Endodermal cell (in vitro differentiated cells): ENCODE measurements around the gene ZSWIM8. TPM values are rescaled to one million over a fixed set of nuclear protein-coding genes. Genes with fewer than 3 reads are reported as not detected.

Source experiments
- DNase-seq: peaks from one replicate; pipeline ENCODE4 v3.0.0-alpha.2; 2017
- H3K27ac ChIP-seq: 2 replicates; pipeline ENCODE4 v1.5.1; 2013; ENCODE audit warnings: mild to moderate bottlenecking, low read depth, low read length, moderate library complexity
- H3K27me3 ChIP-seq: 2 replicates; pipeline ENCODE4 v1.6.1; 2013; ENCODE audit warnings: mild to moderate bottlenecking, low read length, moderate library complexity; ENCODE audit not compliant: insufficient read depth, control insufficient read depth, poor library complexity, severe bottlenecking
- H3K36me3 ChIP-seq: 2 replicates; pipeline ENCODE4 v1.7.0; 2013; ENCODE audit warnings: mild to moderate bottlenecking, low read length, moderate library complexity; ENCODE audit not compliant: control insufficient read depth, insufficient read depth
- H3K4me1 ChIP-seq: one replicate; pipeline ENCODE4 v1.7.0; 2013; ENCODE audit warnings: low read length; ENCODE audit not compliant: control insufficient read depth, insufficient read depth
- H3K4me3 ChIP-seq: 2 replicates; pipeline ENCODE4 v1.5.1; 2013; ENCODE audit warnings: mild to moderate bottlenecking, low read length, moderate library complexity
- H3K9ac ChIP-seq: 2 replicates; pipeline ENCODE4 v1.6.1; 2013; ENCODE audit warnings: mild to moderate bottlenecking, low read length, moderate library complexity; ENCODE audit not compliant: poor library complexity, severe bottlenecking; ENCODE audit errors: extremely low read depth
- H3K9me3 ChIP-seq: 2 replicates; pipeline ENCODE4 v1.6.1; 2013; ENCODE audit warnings: mild to moderate bottlenecking, low read length, moderate library complexity; ENCODE audit not compliant: control insufficient read depth
- H3K27ac Mint-ChIP-seq: 2 replicates; pipeline ENCODE4 v1.8.0; 2020; ENCODE audit warnings: mixed read lengths
- H3K27me3 Mint-ChIP-seq: 2 replicates; pipeline ENCODE4 v1.8.0; 2021; ENCODE audit warnings: mild to moderate bottlenecking, mixed read lengths; ENCODE audit not compliant: insufficient read depth
- H3K36me3 Mint-ChIP-seq: 2 replicates; pipeline ENCODE4 v1.8.0; 2020; ENCODE audit warnings: low read depth, mixed read lengths
- H3K4me1 Mint-ChIP-seq: 2 replicates; pipeline ENCODE4 v1.8.0; 2020; ENCODE audit warnings: mixed read lengths
- H3K4me3 Mint-ChIP-seq: 2 replicates; pipeline ENCODE4 v1.8.0; 2020; ENCODE audit warnings: mild to moderate bottlenecking, moderate library complexity, mixed read lengths
- H3K9me3 Mint-ChIP-seq: 2 replicates; pipeline ENCODE4 v1.8.0; 2020; ENCODE audit warnings: mild to moderate bottlenecking, mixed read lengths
- WGBS, 2 experiments: methylation state at CpG; one replicate each; pipeline versions ENCODE4 v1.1.5 to v1.1.7; 2013; ENCODE audit warnings: missing lambda C conversion rate in 2 of 2, mixed read lengths in 1 of 2; ENCODE audit not compliant: insufficient coverage in 1 of 2, insufficient read length in 1 of 2; 5-methylcytosine and 5-hydroxymethylcytosine counted together
- total RNA-seq, 2 donors: library from RNA; stranded (reverse); fragmentation: NEBNext Ultra II Directional in 1 of 2; extraction: Animal tissue kit (Norgen Biotek cat#: 25700) in 1 of 2; gene quantifications; 2 replicates in 1 of 2; 3 replicates in 1 of 2; pipeline ENCODE4 v1.2.1, GENCODE V29; 2021
- TF ChIP-seq, protein P1 (sequence below): fragments of 200-600 bp; sonication (generic); conservative IDR thresholded peaks from 2 replicates; pipeline ENCODE4 v1.5.0; 2021; ENCODE audit warnings: antibody characterized with exemption, mild to moderate bottlenecking

ZSWIM8 gene
- total RNA-seq, 2 donors from 2014 or later: 75.9 to 79.8 TPM

DNA sequence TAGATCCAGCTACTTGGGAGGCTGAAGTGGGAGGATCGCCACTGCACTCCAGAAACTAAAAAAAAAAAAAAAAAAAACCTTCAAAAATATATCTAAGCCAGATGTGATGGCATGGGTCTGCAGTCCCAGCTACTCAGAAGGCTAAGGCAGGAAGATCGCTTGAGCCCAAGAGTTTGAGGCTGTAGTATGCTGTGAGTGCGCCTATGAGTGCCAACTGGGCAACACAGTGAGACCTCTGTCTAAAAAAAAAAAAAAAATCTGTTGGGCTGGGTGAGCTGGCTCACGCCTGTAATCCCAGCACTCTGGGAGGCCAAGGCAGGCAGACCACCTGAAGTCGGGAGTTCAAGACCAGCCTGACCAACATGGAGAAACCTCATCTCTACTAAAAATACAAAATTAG lies 6.4 kb upstream of the ZSWIM8 start:
- Histone ChIP-seq H3K9ac (no peak overlapping the region), H3K27ac (no peak overlapping the region), H3K27me3 (no peaks in the 10 kb centered on the region), H3K4me3 (no peak overlapping the region), H3K36me3 (peaks cover 38% of the 10 kb centered on the region), H3K4me1 (peaks cover 8% of the 10 kb centered on the region), H3K9me3 (no peaks in the 10 kb centered on the region)
- Mint-ChIP-seq H3K9me3 (no peaks in the 10 kb centered on the region), H3K4me3 (no peak overlapping the region), H3K27ac (no peak overlapping the region), H3K36me3 (peaks cover 24% of the 10 kb centered on the region), H3K4me1 (peaks cover 29% of the 10 kb centered on the region), H3K27me3 (no peaks in the 10 kb centered on the region)
- TF ChIP-seq, protein P1, sequence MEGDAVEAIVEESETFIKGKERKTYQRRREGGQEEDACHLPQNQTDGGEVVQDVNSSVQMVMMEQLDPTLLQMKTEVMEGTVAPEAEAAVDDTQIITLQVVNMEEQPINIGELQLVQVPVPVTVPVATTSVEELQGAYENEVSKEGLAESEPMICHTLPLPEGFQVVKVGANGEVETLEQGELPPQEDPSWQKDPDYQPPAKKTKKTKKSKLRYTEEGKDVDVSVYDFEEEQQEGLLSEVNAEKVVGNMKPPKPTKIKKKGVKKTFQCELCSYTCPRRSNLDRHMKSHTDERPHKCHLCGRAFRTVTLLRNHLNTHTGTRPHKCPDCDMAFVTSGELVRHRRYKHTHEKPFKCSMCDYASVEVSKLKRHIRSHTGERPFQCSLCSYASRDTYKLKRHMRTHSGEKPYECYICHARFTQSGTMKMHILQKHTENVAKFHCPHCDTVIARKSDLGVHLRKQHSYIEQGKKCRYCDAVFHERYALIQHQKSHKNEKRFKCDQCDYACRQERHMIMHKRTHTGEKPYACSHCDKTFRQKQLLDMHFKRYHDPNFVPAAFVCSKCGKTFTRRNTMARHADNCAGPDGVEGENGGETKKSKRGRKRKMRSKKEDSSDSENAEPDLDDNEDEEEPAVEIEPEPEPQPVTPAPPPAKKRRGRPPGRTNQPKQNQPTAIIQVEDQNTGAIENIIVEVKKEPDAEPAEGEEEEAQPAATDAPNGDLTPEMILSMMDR: no peak
- 91 to 94% methylated on average over 4 to 5 of the region's 5 CpGs for WGBS, 2 experiments
- DNase-seq: no peak

DNA sequence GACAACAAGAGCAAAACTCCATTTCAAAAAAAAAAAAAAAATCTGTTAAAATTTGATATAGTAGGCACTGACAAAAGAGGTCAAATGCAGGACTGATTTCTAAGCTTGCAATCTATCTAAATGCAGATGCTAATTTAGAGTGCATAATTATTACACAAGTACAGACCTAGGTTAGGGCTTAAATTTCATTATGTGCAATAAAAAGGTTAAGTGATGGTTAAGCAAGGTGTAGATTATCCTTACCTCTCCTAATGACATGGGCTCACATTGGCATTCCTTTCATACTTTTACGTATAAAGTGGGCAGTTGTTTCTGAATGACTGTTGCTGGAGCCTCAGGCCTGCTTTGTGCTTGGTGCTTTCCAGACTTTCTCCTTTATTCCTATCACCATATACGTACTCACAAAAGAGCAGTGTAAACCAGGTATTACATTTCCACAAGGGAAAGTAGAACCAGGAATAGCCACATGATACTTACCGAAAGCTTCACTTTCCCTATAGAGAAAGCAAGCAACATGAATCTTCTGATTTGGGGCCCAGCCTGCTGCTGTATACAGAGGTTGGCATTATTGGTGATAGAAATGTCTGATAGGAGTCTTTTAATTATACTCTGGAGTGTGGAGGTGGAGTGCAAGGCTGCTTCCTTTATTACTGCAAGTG lies 5.7 kb upstream of the ZSWIM8 start:
- H3K9ac ChIP-seq: no peak overlapping the region

DNA sequence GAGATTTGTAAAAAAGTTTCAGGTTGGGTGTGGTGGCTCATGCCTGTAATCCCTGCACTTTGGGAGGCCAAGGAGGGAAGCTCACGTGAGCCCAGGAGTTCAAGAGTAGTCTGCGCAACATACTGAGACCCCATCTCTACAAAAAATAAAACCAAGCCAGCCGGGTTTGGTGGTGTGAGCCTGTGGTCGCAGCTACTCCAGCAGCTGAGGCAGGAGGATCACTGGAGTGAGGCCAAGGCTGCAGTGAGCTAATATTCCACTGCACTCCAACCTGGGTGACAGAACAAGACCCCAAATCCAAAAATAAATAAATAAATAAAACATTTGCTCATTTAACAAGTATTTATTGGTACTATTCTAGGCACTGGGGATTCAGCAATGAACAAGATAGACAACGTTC lies 5.1 kb upstream of the ZSWIM8 start:
- peak overlapping the region; percentile 89 for H3K4me3 ChIP-seq
- 87 to 100% methylated on average over 1 to 5 of the region's 5 CpGs for WGBS, 2 experiments
- H3K27ac Mint-ChIP-seq: no peak overlapping the region
- peaks cover 35% of the 10 kb centered on the region for H3K36me3 ChIP-seq
- peaks cover 20% of the 10 kb centered on the region for H3K4me1 Mint-ChIP-seq
- H3K4me1 ChIP-seq: peaks cover 5% of the 10 kb centered on the region
- H3K4me3 Mint-ChIP-seq: peak overlapping the region; percentile 89
- TF ChIP-seq, protein P1: no peak
- no peaks in the 10 kb centered on the region for H3K9me3 ChIP-seq
- H3K27me3 ChIP-seq: no peaks in the 10 kb centered on the region
- no peaks in the 10 kb centered on the region for H3K27me3 Mint-ChIP-seq
- H3K9me3 Mint-ChIP-seq: no peaks in the 10 kb centered on the region
- H3K36me3 Mint-ChIP-seq: peaks cover 19% of the 10 kb centered on the region
- peak overlapping the region; percentile 72 for H3K9ac ChIP-seq
- no peak overlapping the region for H3K27ac ChIP-seq
- DNase-seq: no peak

More for the DNA sequence above, 5.7 kb upstream of the ZSWIM8 start:
- TF ChIP-seq, protein P1: no peak
- Histone ChIP-seq H3K27ac (no peak overlapping the region), H3K27me3 (no peaks in the 10 kb centered on the region), H3K4me1 (peaks cover 7% of the 10 kb centered on the region), H3K4me3 (peak overlapping the region; percentile 89), H3K9me3 (no peaks in the 10 kb centered on the region), H3K36me3 (peaks cover 38% of the 10 kb centered on the region)
- Mint-ChIP-seq H3K4me3 (peak overlapping the region; percentile 89), H3K27me3 (no peaks in the 10 kb centered on the region), H3K36me3 (peaks cover 22% of the 10 kb centered on the region), H3K27ac (no peak overlapping the region), H3K9me3 (no peaks in the 10 kb centered on the region), H3K4me1 (peaks cover 24% of the 10 kb centered on the region)
- DNase-seq: no peak
- WGBS, 2 experiments: 93 to 100% methylated on average over 3 of the region's 3 CpGs
